SK-N-SH (cell line): ENCODE results near the gene TULP1.

Experiments used
- EP300 ChIP-seq, 2 experiments: IDR thresholded peaks; 2 replicates each; pipeline versions ENCODE4 v1.4.0 to v1.6.1; 2012; ENCODE audit warnings: borderline replicate concordance in 1 of 2, low read depth in 1 of 2, low read length in 1 of 2
- EZH2phosphoT487 ChIP-seq: fragments of 200-600 bp; sonication (generic); IDR thresholded peaks from 2 replicates; pipeline ENCODE4 v1.6.1; 2017; ENCODE audit warnings: low read depth, mixed run types, mild to moderate bottlenecking, antibody characterized with exemption, moderate library complexity, borderline replicate concordance
- GABPA ChIP-seq: IDR thresholded peaks from 2 replicates; pipeline ENCODE4 v1.4.0; 2012; ENCODE audit warnings: low read depth, mild to moderate bottlenecking
- PBX3 ChIP-seq: IDR thresholded peaks from 2 replicates; pipeline ENCODE4; 2012
- SIN3A ChIP-seq: IDR thresholded peaks from 2 replicates; pipeline ENCODE4 v1.6.1; 2012; ENCODE audit warnings: low read depth, mild to moderate bottlenecking, low read length, moderate library complexity, borderline replicate concordance
- SMC3 ChIP-seq: IDR thresholded peaks from 2 replicates; pipeline ENCODE4 v1.6.1; 2012; ENCODE audit warnings: low read depth, low read length, improper control_type of control experiment
- TAF1 ChIP-seq: IDR thresholded peaks from 2 replicates; pipeline ENCODE4 v1.6.1; 2012; ENCODE audit warnings: low read depth, mild to moderate bottlenecking, low read length, moderate library complexity, borderline replicate concordance
- YY1 ChIP-seq: IDR thresholded peaks from 2 replicates; pipeline ENCODE4 v1.4.0; 2012; ENCODE audit warnings: low read depth, mild to moderate bottlenecking
- ZBTB33 ChIP-seq: IDR thresholded peaks from 2 replicates; pipeline ENCODE4 v1.4.0; 2012; ENCODE audit warnings: low read depth, borderline replicate concordance
- TF ChIP-seq, protein P1 (sequence below): fragments of 200-600 bp; sonication (generic); IDR thresholded peaks from 2 replicates; pipeline ENCODE4 v1.6.1; 2017; ENCODE audit warnings: antibody characterized with exemption, mild to moderate bottlenecking, moderate library complexity
- TF ChIP-seq, protein P2 (sequence below): fragments of 150-350 bp; IDR thresholded peaks from 2 replicates; pipeline ENCODE4 v1.6.1; 2017; ENCODE audit warnings: antibody characterized with exemption, low read length, low read depth, borderline replicate concordance

- no peak for TF ChIP-seq GABPA
- TF ChIP-seq, protein P1, sequence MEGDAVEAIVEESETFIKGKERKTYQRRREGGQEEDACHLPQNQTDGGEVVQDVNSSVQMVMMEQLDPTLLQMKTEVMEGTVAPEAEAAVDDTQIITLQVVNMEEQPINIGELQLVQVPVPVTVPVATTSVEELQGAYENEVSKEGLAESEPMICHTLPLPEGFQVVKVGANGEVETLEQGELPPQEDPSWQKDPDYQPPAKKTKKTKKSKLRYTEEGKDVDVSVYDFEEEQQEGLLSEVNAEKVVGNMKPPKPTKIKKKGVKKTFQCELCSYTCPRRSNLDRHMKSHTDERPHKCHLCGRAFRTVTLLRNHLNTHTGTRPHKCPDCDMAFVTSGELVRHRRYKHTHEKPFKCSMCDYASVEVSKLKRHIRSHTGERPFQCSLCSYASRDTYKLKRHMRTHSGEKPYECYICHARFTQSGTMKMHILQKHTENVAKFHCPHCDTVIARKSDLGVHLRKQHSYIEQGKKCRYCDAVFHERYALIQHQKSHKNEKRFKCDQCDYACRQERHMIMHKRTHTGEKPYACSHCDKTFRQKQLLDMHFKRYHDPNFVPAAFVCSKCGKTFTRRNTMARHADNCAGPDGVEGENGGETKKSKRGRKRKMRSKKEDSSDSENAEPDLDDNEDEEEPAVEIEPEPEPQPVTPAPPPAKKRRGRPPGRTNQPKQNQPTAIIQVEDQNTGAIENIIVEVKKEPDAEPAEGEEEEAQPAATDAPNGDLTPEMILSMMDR, result no peak
- TF ChIP-seq PBX3, result no peak
- TF ChIP-seq TAF1, result no peak
- TF ChIP-seq ZBTB33, result no peak
- no peak for TF ChIP-seq EP300 (IDR thresholded peaks at IDR 0.05; ENCODE audit: borderline replicate concordance in 1 of 2, low read depth in 1 of 2, low read length in 1 of 2)
- no peak for TF ChIP-seq YY1
- no peak for TF ChIP-seq SMC3
- no peak for TF ChIP-seq EZH2phosphoT487
- TF ChIP-seq, protein P2, sequence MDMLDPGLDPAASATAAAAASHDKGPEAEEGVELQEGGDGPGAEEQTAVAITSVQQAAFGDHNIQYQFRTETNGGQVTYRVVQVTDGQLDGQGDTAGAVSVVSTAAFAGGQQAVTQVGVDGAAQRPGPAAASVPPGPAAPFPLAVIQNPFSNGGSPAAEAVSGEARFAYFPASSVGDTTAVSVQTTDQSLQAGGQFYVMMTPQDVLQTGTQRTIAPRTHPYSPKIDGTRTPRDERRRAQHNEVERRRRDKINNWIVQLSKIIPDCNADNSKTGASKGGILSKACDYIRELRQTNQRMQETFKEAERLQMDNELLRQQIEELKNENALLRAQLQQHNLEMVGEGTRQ, result no peak
- no peak for TF ChIP-seq SIN3A
Measured at GRCh38 chr6:35503534-35503933, 9.2 kb downstream of the TULP1 start.
